HT-29 (cell line): ENCODE measurements around the gene HRH1. TPM values are rescaled to one million over a fixed set of nuclear protein-coding genes. Genes with fewer than 3 reads are reported as not detected.

ENCODE experiments used
- DNase-seq: peaks from one replicate; pipeline ENCODE4 v3.0.0-alpha.2; 2015; ENCODE audit warnings: low spot score
- total RNA-seq: library from RNA; depleted of rRNA; stranded (reverse); fragments of >200 nt; shearing (Covaris generic); gene quantifications from 2 replicates; pipeline ENCODE4 v1.2.3, GENCODE V29; 2014

The HRH1 gene
- total RNA-seq, 1 experiment from 2014 or later: 1.9 TPM

- no peak for DNase-seq
Measured at GRCh38 chr3:11282250-11283138, 128.2 kb downstream of the HRH1 start.

GRCh38 chr3:11283139-11283475 is 128.8 kb downstream of the HRH1 start:
- DNase-seq: no peak

GRCh38 chr3:11284011-11284410 is 129.7 kb downstream of the HRH1 start:
- no peak for DNase-seq

GRCh38 chr3:11285471-11285870 is 131.2 kb downstream of the HRH1 start:
- DNase-seq: no peak

DNA sequence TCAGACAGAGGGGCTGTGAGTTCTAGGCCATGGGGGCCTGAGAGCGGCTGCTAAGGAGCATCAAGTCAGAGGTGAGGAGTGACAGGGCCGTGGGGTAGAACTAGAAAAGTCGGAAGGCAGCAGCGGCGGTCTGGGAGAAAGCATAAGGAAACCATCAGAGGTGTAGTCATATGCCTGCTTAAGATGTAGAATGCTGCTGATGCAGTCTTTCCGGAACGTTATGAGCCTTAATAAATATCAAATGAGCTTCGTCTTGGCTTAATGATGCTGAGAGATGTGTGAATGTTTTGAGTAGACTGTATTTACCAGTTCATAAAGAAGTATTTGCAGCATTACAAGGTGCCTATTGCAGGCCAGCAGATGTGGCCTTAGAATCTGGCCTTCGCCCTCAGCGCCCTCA is 133.1 kb downstream of the HRH1 start:
- no peak for DNase-seq

DNA sequence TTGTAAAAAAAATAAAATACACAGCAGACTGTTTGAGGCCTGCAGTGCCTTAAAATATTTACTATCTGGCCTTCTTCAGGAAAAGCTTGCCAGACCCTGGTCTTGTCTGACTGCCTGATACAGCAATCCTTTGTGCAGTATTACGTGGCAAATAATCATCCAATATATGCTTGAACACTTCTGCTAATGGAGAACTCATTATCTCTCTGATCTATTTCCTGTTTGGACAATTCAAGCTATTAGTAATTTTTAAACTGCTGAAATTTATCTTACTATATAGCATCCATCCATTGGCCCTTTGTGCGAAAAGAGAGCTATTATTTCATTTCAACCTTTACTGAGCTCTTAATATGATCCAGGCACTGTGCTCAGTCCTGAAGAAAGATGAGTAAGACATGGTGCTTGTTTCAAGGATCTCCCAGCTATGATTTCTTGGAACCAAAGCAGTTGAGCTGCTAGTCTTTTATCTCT is 133.8 kb downstream of the HRH1 start:
- DNase-seq: no peak

- DNase-seq: peak; percentile 22
Measured at GRCh38 chr3:11288786-11289637, 134.7 kb downstream of the HRH1 start.

- no peak for DNase-seq
Measured at GRCh38 chr3:11289864-11290263, 135.6 kb downstream of the HRH1 start.

DNA sequence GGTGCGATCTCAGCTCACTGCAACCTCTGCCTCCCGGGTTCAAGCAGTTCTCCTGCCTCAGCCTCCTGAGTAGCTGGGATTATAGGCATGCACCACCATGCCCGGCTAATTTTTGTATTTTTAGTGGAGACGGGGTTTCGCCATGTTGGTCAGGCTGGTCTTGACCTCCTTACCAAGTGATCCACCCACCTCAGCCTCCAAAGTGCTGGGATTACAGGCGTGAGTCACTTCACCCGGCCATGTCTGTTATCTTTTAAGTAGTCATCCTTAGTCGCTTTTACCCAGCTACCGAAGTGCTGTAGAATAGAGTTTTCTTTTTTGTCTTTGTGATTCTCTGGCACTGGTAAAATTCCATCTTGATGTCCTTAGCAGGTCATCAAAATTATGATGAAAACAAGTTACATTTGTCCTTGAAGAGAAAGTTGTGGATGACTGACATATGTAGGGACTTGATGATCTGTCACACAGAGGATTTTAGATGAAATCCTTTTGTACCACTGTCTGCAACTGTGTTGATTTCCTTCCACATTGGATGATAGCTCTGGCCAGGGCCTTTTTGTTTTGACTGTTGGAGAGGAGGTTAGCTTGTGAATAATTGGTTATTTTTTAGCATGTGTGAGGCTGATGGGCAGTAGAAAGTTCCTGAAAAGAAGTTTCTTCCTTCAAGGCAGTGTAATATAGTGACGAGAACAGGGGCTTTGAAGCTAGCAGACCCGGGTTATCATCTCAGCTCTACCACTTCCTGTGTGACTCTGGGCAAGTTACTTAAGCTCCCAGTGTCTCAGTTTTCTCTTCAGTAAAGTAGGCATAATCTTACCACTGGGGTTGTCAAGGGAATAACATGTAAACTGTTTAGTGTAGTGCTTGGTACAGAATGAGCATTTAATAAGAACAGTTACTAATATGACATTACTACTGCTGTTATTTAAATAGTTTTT is 136.7 kb downstream of the HRH1 start:
- DNase-seq: no peak

GRCh38 chr3:11291808-11292207 is 137.5 kb downstream of the HRH1 start:
- DNase-seq: no peak

- DNase-seq: no peak
Measured at GRCh38 chr3:11297126-11297525, 142.8 kb downstream of the HRH1 start.

DNA sequence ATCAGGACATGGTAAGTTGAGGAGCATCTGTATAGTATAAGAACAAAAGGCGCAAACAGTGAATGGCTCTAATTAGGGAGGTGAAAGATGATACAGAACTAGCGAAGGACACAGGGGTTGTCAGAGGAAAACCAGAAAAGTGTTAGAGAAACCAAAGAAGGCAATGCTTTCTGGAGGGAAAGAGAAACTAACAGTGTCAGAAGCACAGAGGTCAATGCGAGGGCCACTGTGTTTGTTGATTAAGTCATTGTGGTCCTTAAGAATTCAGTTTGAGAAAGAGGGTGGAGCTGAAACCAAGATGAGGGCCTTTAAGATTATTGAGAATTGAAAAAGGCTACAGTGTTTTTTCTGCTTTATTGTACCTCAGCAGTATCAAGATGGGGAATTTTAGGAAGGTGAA is 146.7 kb downstream of the HRH1 start:
- DNase-seq: no peak

DNA sequence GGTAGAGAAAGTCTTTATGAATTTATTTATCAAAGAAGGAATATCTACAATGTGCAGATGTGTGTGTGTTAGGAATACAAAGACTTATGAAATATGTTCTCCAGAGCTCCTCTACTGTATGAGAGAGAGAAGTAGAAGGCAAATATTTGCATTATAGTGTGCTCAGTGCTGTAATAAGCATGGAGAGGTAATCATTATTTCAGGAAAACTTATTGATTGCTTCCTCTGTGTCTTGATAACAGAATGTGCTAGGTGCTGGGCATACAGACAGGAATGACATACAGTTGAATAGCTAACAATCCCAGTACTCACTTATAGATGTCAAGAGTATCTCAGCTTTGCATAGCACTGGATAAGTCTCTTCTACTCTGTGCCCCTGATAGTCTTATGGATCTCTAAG is 148.2 kb downstream of the HRH1 start:
- no peak for DNase-seq

DNA sequence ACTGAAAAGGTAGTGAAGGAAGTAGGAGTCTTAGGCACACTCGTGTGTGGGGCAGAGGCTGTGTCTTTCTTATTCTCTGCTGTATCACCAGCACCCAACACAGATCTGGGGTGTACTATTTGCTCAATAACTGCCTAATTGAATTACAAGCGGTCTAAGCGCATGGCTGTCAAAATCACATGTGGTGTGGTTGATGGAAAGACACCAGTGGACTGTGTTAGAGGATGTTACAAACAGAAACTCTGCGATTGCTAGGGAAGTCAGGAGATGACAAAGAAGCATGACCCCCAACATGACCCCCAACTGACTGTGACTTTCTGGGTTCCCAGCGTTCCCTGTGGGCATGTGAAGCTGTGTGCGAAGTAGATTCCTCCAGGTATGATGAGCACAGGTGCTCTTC is 149.9 kb downstream of the HRH1 start:
- no peak for DNase-seq

DNA sequence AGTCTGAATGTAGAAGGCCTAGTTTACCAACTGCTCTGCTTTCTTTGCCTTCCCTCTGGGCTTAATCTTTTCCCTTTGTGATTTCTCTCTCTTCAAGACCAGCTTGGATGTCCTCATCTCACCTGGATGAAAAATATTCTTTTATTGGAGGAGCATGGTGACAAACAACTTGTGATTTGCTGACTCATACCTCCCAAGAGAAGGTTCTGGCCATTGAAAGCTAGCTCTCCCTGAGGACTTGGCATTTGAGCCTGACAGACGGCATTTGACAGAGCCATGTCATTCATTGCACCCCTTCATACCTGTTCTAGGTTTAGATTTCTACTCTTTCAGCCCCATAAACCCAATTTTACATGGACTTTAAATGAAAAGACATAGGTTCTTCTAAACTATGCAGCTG is 151.2 kb downstream of the HRH1 start:
- DNase-seq: no peak

DNA sequence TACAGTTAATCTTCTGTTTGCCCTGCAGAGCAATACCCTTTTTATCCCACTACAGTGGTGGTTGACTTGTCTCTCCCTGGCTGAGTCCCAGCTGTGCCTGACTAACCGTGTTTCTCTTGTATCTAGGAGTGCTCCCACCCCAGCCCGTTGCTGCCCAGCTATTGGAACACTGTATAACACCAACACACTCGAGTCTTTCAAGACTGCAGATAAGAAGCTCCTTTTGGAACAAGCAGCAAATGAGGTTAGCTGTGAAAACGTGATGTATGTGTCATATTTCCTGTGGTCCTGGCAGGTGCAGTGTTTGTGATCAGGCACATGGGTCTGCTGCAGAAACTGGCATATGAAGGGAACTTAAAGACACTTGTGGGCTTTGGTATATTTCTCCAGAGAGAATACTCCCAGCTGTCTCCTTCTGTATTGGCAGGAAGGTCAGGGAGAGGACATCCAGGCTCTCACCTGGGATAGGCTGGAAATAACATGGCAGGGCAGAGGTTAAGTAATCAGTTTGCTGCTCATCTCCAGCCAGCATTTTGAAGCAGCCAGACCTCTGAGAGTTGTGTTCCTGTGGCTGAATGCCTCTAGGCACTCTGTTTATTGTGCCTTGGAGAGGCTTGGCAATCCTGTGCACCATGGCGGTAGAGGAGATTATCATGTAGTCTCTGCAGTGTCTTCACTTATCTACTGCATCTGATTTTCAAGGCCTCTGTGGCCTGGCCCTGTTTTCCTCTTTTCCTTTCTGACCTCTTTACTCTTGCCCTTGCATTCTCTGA is 152.7 kb downstream of the HRH1 start:
- DNase-seq: no peak

GRCh38 chr3:11307830-11308432 is 153.6 kb downstream of the HRH1 start:
- DNase-seq: no peak

- no peak for DNase-seq
Measured at GRCh38 chr3:11310258-11310657, 156.0 kb downstream of the HRH1 start.

GRCh38 chr3:11312166-11312565 is 157.9 kb downstream of the HRH1 start:
- no peak for DNase-seq
